Measurements from ENCODE around the gene STUB1. TPM values are rescaled to one million over a fixed set of nuclear protein-coding genes. Genes with fewer than 3 reads are reported as not detected.
A peak's percentile ranks its signal among the peaks of the same experiment; 100 is the strongest.

Gene STUB1
- total RNA-seq, 1 experiment from 2014 or later = 111 TPM

DNA sequence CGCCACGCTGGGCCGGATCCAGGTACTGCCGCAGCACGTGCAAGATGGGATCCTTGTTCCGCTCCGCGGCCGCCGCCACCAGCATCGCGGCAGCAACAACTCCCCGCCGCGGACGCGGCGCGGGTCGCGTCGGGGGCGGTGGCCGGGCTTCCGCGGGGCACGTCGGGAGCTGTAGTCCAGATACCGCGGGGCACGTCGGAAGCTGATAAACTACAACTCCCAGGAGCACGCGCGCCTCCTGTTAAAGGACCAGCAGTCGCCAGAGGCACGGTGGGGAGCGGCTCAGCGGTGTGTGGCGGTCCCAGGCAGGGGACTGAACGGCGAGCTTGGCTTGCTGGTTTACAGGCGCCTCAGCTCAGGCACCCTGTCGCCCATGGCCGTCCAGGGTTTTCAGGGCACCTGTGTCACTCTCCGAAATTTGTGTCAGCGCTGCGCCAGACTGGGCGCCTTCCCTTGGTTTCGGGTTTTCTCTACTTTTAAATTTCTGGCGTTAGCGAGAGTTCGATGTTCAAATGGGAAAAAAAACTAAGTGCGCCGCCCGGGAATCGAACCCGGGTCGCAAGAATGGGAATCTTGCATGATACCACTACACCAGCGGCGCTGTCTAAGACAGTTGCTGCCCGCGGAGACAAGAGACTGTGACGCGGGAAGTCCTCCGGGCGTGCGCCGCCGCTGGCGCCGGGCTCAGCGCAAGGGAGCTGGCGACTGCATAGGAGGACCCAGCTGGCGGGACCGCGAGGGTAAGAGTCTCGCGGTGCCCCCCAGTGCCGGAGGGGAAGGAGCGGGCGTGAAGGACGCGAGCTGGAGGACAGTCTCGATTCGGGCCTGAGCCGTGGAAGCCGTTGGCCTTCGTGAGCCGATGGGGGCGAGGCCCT, 43.8 kb upstream of the STUB1 start, which contains the start of gene METTL26 (continued):
- TF ChIP-seq, protein P1, sequence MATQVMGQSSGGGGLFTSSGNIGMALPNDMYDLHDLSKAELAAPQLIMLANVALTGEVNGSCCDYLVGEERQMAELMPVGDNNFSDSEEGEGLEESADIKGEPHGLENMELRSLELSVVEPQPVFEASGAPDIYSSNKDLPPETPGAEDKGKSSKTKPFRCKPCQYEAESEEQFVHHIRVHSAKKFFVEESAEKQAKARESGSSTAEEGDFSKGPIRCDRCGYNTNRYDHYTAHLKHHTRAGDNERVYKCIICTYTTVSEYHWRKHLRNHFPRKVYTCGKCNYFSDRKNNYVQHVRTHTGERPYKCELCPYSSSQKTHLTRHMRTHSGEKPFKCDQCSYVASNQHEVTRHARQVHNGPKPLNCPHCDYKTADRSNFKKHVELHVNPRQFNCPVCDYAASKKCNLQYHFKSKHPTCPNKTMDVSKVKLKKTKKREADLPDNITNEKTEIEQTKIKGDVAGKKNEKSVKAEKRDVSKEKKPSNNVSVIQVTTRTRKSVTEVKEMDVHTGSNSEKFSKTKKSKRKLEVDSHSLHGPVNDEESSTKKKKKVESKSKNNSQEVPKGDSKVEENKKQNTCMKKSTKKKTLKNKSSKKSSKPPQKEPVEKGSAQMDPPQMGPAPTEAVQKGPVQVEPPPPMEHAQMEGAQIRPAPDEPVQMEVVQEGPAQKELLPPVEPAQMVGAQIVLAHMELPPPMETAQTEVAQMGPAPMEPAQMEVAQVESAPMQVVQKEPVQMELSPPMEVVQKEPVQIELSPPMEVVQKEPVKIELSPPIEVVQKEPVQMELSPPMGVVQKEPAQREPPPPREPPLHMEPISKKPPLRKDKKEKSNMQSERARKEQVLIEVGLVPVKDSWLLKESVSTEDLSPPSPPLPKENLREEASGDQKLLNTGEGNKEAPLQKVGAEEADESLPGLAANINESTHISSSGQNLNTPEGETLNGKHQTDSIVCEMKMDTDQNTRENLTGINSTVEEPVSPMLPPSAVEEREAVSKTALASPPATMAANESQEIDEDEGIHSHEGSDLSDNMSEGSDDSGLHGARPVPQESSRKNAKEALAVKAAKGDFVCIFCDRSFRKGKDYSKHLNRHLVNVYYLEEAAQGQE (IDR thresholded peaks at IDR 0.05; ENCODE audit: low read depth) = no peak
- TF ChIP-seq ZFX (IDR thresholded peaks at IDR 0.05) (peak; percentile 4; the same call in 1 of the 2 replicates), POLR2AphosphoS5 (IDR thresholded peaks at IDR 0.05; ENCODE audit: low read depth, low read length) (peak; percentile 79), RAD21 (IDR thresholded peaks at IDR 0.05; ENCODE audit: low read depth) (no peak), FOSL1 (IDR thresholded peaks at IDR 0.05; ENCODE audit: low read depth) (no peak)

DNA sequence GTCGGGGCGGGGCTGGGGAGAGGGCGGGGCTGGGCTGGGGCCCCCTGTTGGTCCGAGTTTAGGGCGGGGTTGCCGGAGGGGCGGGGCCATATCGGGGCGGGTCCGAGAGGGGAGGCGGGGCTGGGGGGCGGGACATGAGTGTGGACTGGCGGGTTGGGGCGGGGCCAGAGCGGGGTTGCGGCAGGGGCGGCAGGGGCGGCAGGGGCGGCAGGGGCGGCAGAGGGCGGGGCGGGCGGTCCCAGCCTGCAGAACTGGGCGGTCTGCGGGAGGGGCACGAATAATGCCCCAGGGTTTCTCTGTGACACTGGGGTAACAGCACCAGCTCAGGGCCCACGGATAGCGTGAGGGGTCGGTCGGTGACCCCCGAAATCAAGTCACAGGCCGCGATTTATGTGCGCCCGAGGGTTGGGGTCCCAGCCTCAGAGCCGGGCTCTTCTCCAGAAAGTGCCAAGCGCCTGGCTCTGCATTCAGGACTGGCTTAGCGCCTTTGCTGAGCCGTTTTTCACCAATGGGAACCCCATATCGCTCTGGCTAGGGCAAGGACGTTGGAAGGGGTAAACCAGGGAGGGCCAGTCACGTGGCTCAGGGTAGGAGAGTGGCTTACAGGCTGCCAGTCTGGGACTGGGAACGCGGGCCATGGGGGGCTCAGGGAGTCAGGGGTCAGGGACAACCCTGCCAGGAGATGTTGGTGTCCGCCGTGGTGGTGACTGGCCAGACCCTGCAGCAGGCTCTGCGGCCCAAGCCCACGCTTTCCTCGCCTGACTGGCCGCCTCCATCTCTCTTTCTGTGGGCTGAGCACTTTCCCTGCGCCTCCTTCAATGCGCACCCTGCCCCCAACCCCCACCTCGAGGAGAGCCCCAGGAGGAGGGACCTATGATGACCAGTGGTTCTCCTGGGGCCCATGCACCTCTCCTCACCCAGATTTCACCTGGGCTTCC, 42.9 kb upstream of the STUB1 start:
- CTCF ChIA-PET = no interaction called here
- POLR2A ChIA-PET = interaction anchor here (1.1 kb wide), 1 partner anchor 236 kb away, joined by 3 read pairs; the partner anchor contains the start of gene DECR2
- intact Hi-C loops (cut with micrococcal nuclease) = no loop called here

More for the DNA sequence above, 42.9 kb upstream of the STUB1 start:
- H3K9me2 ChIP-seq (ENCODE audit: insufficient read depth) = no peaks in the 10 kb centered on the region
- H3K9ac ChIP-seq (ENCODE audit: low read length) = peak overlapping the region; percentile 81
- no peaks in the 10 kb centered on the region for H3K9me3 ChIP-seq (ENCODE audit: control insufficient read depth in 1 of 2, insufficient read depth in 1 of 2, low read depth in 1 of 2, low read length in 2 of 2)
- RAD21 ChIA-PET (ENCODE audit: low non-redundant PET in 1 of 2, low total read pairs in 2 of 2, uncharacterized antibody in 2 of 2, unreplicated experiment in 2 of 2) = no interaction called here
- DNase-seq (ENCODE audit: low read depth, low spot score) = no peak
- no TSS peak for BruUV-seq (replicated peaks)
- H3K27ac ChIP-seq (ENCODE audit: low read depth, low read length) = peak overlapping the region; percentile 72
- no peaks in the 10 kb centered on the region for H3K27me3 ChIP-seq (ENCODE audit: insufficient read depth, low read length)
- H2AFZ ChIP-seq (ENCODE audit: low read depth, low read length, poor library complexity, severe bottlenecking) = no peak overlapping the region
- TF ChIP-seq CEBPB (IDR thresholded peaks at IDR 0.05; ENCODE audit: low read depth) (no peak), RAD21 (IDR thresholded peaks at IDR 0.05; ENCODE audit: low read depth) (no peak), POLR2AphosphoS5 (IDR thresholded peaks at IDR 0.05; ENCODE audit: low read depth, low read length) (no peak)
- TF ChIP-seq, protein P2, sequence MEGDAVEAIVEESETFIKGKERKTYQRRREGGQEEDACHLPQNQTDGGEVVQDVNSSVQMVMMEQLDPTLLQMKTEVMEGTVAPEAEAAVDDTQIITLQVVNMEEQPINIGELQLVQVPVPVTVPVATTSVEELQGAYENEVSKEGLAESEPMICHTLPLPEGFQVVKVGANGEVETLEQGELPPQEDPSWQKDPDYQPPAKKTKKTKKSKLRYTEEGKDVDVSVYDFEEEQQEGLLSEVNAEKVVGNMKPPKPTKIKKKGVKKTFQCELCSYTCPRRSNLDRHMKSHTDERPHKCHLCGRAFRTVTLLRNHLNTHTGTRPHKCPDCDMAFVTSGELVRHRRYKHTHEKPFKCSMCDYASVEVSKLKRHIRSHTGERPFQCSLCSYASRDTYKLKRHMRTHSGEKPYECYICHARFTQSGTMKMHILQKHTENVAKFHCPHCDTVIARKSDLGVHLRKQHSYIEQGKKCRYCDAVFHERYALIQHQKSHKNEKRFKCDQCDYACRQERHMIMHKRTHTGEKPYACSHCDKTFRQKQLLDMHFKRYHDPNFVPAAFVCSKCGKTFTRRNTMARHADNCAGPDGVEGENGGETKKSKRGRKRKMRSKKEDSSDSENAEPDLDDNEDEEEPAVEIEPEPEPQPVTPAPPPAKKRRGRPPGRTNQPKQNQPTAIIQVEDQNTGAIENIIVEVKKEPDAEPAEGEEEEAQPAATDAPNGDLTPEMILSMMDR (IDR thresholded peaks at IDR 0.05 in 2 of 3, conservative IDR thresholded peaks at IDR 0.05 in 1 of 3; ENCODE audit: borderline replicate concordance in 1 of 3, insufficient read depth in 1 of 3, low read depth in 2 of 3, low read length in 2 of 3) = no peak
- no peaks in the 10 kb centered on the region for H4K20me1 ChIP-seq (ENCODE audit: insufficient read depth)
- peaks cover 0 to 14% of the 10 kb centered on the region in 2 experiments; a peak in 2 of 4 replicates for H3K4me1 ChIP-seq (ENCODE audit: control insufficient read depth in 1 of 2, insufficient read depth in 2 of 2, low read length in 2 of 2)
- peak; percentile 50 for ATAC-seq
- H3K79me2 ChIP-seq (ENCODE audit: insufficient read depth, low read length) = peaks cover 15% of the 10 kb centered on the region; the same call in 1 of the 2 replicates
- H3K4me2 ChIP-seq (ENCODE audit: low read length) = peak overlapping the region; percentile 76
- no peaks in the 10 kb centered on the region for H3K36me3 ChIP-seq (ENCODE audit: control insufficient read depth in 1 of 2, insufficient read depth in 2 of 2, low read length in 2 of 2)
- peak overlapping the region; percentile 61 to 67 for H3K4me3 ChIP-seq (replicated peaks in 1 of 2; ENCODE audit: low read depth in 1 of 2, low read length in 2 of 2)
